GM12872 (cell line): ENCODE data around the gene FAT1.

ENCODE experiments used
- TF ChIP-seq, protein P1 (sequence below): IDR thresholded peaks from 3 replicates; pipeline ENCODE4 v1.5.1; 2011; ENCODE audit warnings: low read depth, mild to moderate bottlenecking, low read length, moderate library complexity; ENCODE audit not compliant: insufficient read depth

FAT1 gene

GRCh38 chr4:186545436-186545835 is 178.2 kb downstream of the FAT1 start:
- TF ChIP-seq, protein P1, sequence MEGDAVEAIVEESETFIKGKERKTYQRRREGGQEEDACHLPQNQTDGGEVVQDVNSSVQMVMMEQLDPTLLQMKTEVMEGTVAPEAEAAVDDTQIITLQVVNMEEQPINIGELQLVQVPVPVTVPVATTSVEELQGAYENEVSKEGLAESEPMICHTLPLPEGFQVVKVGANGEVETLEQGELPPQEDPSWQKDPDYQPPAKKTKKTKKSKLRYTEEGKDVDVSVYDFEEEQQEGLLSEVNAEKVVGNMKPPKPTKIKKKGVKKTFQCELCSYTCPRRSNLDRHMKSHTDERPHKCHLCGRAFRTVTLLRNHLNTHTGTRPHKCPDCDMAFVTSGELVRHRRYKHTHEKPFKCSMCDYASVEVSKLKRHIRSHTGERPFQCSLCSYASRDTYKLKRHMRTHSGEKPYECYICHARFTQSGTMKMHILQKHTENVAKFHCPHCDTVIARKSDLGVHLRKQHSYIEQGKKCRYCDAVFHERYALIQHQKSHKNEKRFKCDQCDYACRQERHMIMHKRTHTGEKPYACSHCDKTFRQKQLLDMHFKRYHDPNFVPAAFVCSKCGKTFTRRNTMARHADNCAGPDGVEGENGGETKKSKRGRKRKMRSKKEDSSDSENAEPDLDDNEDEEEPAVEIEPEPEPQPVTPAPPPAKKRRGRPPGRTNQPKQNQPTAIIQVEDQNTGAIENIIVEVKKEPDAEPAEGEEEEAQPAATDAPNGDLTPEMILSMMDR: no peak

DNA sequence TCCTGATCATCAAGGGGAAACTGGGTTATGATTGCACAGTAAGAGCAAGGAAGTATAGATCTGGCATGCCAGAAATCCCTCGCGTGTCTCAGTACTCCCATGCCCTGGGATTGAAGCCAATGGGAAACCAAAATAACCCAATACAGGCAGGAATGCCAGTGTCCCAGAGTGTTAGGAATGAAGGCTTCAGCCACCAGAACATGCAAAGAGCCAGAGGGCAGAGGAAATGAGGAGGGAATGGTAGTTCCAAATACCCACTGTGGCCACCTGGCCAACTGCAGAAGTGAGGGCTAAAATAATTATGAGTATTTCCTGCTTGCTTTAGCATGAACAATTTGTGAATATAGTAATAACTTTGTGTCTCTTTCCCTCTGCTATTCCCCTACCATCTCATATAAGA is 180.4 kb downstream of the FAT1 start:
- TF ChIP-seq, protein P1: no peak

DNA sequence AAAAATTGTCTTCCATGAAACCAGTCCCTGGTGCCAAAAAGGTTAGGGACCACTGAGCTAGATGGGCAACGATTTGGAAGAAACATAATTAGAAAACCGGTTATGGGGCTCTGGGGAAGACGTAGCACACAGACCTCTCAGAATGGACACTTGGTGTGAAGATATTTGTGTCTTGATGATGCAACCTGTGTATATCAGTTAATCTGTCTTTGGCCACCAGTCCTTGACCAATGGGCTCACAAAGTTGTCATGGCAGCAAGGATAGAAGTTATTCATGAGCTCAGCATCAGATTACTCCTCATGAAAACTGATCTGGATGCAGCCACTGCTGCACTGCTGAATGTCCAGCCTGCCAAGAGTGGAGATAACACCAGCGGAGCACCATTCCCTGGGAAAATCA is 181.9 kb downstream of the FAT1 start:
- TF ChIP-seq, protein P1: no peak

GRCh38 chr4:186537843-186538521 is 185.7 kb downstream of the FAT1 start:
- TF ChIP-seq, protein P1: no peak
